Epidermal melanocyte (primary cell): Measurements from ENCODE around the gene KDM3B.
A peak's percentile ranks its signal among the peaks of the same experiment; 100 is the strongest.

Experiments used
- DNase-seq: peaks from one replicate; pipeline ENCODE4 v3.0.0; 2011; ENCODE audit warnings: low spot score; ENCODE audit not compliant: insufficient read length

Gene KDM3B

GRCh38 chr5:138448481-138449398 is 96.3 kb downstream of the KDM3B start:
- DNase-seq: no peak

DNA sequence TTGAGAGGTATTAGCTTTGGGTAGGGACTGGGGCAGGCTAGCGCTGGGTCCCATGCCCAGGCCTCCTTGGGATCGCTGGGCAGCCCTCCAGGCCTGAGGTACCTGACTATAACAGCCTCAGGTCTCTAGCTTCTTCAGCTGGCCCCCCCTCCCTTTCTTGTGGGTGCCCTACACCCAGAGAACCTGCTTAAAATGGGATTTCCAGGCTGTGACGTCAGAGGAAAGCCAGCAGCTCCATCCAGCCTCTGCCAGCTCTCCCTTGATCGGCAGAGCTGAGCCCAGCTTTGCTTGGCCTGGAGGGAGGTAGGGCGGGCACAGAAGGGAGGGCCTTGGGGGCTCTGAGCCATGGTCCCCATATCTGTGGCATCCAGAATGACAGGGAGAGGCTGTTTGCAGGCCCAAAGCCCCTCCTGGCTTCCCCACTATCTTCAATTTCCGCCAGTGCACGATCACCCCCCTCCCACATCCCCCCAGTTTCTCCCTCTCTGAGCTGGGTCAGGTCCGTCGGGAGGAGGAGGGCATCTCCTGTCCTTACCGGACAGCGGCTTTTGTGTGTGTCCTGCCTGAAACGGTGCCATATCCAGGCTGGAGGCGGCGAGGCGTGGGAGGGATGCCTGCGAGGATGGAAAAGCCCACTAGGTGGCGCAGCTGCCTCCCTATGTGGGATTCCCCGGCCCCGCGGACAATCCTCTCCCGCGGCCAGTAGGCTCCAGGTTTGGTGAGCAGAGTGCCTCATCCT is 97.2 kb downstream of the KDM3B start:
- peak; percentile 97 for DNase-seq

DNA sequence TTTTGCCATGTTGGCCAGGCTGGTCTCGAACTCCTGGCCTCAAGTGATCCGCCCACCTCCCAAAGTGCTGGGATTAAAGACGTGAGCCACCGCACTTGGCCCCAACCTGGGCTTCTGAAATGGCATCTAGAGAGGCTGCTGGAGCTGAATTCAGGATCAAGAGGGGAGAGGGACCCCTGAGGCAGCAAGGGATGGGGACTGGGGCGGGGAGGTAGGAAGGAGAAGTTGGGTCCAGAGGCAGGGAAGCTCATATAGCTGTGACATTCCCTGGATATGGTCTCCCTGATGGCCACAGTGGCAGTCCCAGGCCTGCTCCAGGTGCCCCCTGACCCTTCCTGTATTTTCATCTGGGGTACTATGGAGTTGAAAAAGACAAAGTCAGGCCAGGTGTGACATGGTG is 98.5 kb downstream of the KDM3B start:
- no peak for DNase-seq

GRCh38 chr5:138452720-138453119 is 100.2 kb downstream of the KDM3B start:
- peak; percentile 14 for DNase-seq

DNA sequence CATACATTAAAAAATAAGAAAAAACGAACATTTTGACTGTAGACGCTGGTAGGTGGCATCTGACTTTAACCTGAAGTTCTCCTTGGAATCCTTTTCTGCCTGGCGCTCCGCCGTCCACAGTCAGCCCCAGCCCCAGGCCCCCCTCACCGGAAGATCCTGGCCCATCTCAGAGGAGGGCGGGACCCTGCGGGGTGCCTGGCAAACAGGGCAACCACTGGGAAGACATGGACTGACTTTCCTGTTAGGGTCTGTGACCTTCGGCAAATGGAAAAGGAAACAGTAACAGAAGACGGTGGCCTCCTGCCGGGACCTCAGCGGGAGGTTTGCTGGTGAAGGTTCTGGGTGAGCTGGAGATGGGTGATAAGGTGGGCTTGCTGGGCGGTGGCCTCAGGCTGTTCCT is 101.1 kb downstream of the KDM3B start:
- no peak for DNase-seq

GRCh38 chr5:138454121-138454520 is 101.6 kb downstream of the KDM3B start:
- DNase-seq: no peak

DNA sequence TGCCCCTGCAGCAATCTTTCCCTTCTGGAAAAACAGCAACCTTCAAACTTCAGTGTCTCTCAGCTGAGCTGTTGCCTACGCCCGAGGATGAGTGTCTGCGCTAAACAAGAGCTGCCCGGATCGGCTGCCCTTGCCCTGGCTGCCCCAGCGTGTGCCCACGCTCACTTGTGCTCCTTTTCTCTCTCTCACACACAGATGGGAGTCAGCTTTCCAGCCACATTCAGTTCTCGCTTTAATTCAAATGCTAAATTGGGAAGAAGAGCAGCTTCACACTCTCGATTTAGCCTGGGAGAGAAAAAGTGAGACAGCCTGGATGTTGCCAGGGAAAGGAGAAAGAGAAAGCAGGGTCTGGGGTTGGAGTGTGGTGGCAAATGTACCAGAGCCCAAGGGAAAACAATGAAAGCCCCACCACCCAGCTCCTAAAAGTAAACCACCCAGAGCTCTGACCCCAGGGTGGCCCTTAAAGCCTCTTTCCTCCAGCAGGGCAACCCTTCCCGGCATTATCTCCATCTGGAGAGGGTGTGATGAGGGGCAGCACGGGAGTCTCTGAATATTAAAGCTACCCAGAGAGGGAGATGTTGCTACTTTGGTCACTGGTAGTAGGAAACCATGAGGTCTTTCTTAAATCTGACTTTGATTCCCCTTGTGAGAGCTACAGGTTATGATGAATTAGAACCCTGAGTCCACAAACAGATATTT is 102.9 kb downstream of the KDM3B start:
- DNase-seq: no peak

- no peak for DNase-seq
Observed at GRCh38 chr5:138457531-138458275, 105.2 kb downstream of the KDM3B start.

GRCh38 chr5:138458384-138458783 is 105.9 kb downstream of the KDM3B start:
- no peak for DNase-seq

GRCh38 chr5:138458856-138459255 is 106.4 kb downstream of the KDM3B start:
- DNase-seq: no peak

- no peak for DNase-seq
Observed at GRCh38 chr5:138459311-138459933, 106.9 kb downstream of the KDM3B start.

DNA sequence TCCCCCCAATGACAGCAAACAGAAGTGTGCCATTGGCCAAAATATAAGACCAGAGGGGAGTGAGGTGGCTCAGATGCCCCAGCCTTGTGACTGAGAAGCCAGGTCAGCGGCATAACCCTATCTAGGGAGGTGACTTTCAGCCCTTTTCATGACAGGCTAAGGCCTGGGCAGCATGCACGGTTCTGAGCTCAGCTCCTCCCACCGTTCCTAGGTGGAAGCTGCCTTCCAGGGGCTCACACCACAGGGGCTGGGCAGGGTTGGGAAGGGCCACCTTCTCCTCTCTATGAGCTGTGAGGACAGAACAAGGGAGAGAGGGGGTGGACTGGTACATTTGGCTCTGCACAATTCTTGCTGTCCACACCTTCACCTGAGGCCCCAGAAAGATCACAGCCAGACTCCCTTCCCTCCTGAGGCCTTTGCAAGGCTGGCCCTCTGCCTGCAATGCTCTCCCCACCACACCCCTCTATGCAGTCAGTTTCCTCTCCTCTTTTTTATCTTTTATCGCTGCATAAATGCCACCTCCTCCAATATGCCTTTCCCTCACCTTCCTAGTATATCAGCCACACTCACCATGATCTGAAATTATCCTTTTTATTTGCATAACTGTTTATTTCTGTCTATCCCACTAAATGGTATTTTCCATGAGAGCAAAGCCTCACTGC is 107.7 kb downstream of the KDM3B start:
- DNase-seq: no peak

- DNase-seq: no peak
Observed at GRCh38 chr5:138461343-138462125, 109.0 kb downstream of the KDM3B start.

- peak; percentile 77 for DNase-seq
Observed at GRCh38 chr5:138463419-138464007, 111.0 kb downstream of the KDM3B start.

DNA sequence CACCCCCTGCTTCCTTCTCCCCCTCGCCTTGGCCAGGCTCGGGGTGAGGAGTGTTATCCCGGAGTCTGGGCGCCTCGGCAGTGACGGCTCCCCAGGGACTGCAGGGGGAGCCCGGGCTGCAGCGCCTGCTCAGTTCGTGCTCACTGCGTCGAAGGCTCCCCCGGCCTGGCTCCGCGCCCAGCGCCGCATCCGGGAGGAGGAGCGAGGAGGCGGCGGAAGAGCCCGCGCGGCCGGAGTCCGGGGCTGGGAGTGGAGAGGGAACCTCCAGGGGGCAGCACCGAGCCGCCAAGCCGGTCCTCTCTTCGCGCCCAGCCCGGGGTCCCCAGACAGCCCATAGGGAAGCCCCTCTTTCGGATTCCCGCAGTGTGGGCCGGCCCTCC is 111.5 kb downstream of the KDM3B start:
- DNase-seq: peak; percentile 90

- DNase-seq: peak; percentile 93
Observed at GRCh38 chr5:138464388-138465260, 112.1 kb downstream of the KDM3B start.

GRCh38 chr5:138465261-138466124 is 113.0 kb downstream of the KDM3B start, which contains the start of gene EGR1:
Gene EGR1, plus strand, starts transcription at chr5:138465479. Its CDS starts 283 bp downstream, at chr5:138465762.
- peak; percentile 82 for DNase-seq
